AG10803 (cell line): Measurements from ENCODE around the gene VPS13A.

Experiments
- DNase-seq: peaks from one replicate; pipeline ENCODE4 v3.0.0; 2010; ENCODE audit warnings: low read depth
- H3K4me3 ChIP-seq: 2 replicates; pipeline ENCODE4 v1.5.1; 2011; ENCODE audit warnings: mild to moderate bottlenecking, low read length, control low read depth
- TF ChIP-seq, protein P1 (sequence below): conservative IDR thresholded peaks from 2 replicates; pipeline ENCODE4 v1.5.1; 2011; ENCODE audit warnings: mild to moderate bottlenecking, low read length, control low read depth, inconsistent platforms

Gene VPS13A

GRCh38 chr9:77284616-77285015 lies 107.3 kb downstream of the VPS13A start:
- no peak overlapping the region for H3K4me3 ChIP-seq
- TF ChIP-seq, protein P1, sequence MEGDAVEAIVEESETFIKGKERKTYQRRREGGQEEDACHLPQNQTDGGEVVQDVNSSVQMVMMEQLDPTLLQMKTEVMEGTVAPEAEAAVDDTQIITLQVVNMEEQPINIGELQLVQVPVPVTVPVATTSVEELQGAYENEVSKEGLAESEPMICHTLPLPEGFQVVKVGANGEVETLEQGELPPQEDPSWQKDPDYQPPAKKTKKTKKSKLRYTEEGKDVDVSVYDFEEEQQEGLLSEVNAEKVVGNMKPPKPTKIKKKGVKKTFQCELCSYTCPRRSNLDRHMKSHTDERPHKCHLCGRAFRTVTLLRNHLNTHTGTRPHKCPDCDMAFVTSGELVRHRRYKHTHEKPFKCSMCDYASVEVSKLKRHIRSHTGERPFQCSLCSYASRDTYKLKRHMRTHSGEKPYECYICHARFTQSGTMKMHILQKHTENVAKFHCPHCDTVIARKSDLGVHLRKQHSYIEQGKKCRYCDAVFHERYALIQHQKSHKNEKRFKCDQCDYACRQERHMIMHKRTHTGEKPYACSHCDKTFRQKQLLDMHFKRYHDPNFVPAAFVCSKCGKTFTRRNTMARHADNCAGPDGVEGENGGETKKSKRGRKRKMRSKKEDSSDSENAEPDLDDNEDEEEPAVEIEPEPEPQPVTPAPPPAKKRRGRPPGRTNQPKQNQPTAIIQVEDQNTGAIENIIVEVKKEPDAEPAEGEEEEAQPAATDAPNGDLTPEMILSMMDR, result no peak
- no peak for DNase-seq

- H3K4me3 ChIP-seq, result no peak overlapping the region
- TF ChIP-seq, protein P1, result no peak
- DNase-seq, result no peak
Observed at GRCh38 chr9:77290373-77290772, 113.0 kb downstream of the VPS13A start.

- DNase-seq, result peak; percentile 40
- H3K4me3 ChIP-seq, result no peak overlapping the region
- TF ChIP-seq, protein P1, result peak; percentile 69
Observed at GRCh38 chr9:77291714-77292113, 114.4 kb downstream of the VPS13A start.

DNA sequence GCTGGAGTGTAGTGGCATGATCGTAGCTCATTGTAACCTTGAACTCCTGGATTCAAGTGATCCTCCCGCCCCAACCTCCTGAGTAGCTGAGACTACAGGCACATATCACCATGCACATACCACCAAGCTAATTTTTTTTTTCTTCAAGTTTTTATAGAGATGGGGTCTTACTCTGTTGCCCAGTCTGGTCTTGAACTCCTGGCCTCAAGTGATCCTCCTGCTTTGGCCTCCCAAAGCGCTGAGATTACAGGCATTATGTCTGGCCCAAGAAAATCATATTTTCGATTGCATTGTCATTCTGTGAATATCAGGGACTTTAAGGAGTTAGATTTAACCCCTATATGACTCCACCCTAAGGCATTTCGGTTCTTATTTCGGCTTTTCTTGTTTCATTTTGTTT lies 116.6 kb downstream of the VPS13A start:
- no peak overlapping the region for H3K4me3 ChIP-seq
- no peak for DNase-seq
- TF ChIP-seq, protein P1, result no peak

- TF ChIP-seq, protein P1, result no peak
- H3K4me3 ChIP-seq, result no peak overlapping the region
- peak; percentile 2 for DNase-seq
Observed at GRCh38 chr9:77304543-77304942, 127.2 kb downstream of the VPS13A start.

GRCh38 chr9:77305622-77306400 lies 128.5 kb downstream of the VPS13A start:
- peak; percentile 87 for DNase-seq
- TF ChIP-seq, protein P1, result no peak

DNA sequence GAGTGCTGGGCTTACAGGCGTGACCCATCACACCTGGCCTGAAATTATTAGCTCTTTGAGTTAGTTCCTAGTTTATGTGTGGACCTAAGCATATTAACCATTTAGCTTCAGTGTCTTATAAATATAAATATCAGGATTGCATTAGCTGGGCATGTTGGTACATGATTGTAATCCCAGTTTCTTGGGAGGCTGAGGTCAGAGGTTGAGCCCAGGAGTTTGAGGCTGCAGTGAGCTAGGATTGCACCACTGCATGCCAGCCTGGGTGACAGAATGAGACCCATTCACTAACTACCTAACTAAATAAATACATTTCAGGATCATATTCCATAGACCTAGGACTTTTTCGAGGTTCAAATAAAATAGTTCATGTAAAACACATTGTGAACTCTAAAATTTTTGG lies 129.8 kb downstream of the VPS13A start:
- DNase-seq, result no peak
- TF ChIP-seq, protein P1, result no peak
- H3K4me3 ChIP-seq, result no peak overlapping the region

More at GRCh38 chr9:77305622-77306400, 128.5 kb downstream of the VPS13A start:
- H3K4me3 ChIP-seq, result no peak overlapping the region
